Pericardium fibroblast (primary cell): Measurements from ENCODE around the gene PSMC6. TPM values are rescaled to one million over a fixed set of nuclear protein-coding genes. Genes with fewer than 3 reads are reported as not detected.

Experiments used
- total RNA-seq: library from RNA; depleted of rRNA; stranded (reverse); fragments of >200 nt; gene quantifications from 2 replicates; pipeline ENCODE4 v1.2.3, GENCODE V29; 2015

Gene PSMC6
- total RNA-seq = 39.2 and 40.8 TPM in 2 replicates

DNA sequence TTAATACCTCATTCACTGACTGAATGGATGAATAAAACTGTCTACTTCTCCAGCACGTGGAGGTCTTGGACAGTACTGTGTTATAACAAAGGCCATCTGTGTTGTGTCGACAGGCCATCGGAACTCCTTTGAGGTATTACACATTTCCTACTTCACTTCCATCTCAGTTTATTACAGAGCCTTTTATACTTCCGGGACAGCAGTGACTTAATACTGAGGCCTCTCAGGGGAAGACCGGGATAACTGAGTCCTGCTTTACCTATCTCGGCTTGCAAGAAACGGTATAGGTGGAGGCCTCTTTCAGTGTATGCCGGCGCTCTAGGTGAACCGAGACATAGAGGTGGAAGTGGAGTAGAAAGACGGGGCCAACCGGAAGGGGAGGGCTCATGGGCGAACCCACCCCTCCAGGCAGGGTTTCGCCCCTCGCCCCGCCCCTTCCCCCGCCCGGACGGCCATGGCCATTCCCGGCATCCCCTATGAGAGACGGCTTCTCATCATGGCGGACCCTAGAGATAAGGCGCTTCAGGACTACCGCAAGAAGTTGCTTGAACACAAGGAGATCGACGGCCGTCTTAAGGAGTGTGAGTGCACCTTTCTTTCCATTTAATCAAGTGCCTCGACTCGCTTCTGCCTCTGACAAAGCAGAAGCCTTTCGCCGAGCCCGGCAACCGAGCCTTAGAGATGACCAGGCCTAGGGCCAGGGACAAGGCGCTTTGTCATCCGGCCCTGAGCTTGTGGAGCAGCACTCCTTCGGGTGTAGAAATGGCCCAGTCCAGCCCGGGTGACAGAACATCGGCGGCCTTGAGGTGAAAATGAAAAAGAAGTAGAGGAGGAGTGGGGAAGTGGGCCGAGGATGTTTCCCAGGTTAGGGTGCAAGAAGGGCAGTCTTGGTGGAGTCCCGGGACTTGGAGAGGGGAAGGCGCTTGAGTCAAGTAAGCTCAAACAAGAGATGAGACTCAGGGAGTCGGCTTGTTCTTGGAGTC lies at the start of gene PSMC6:
Gene PSMC6, plus strand, starts transcription at position 477 of the 983 bp plus-strand sequence. Its CDS starts 20 bp downstream, at position 497.

DNA sequence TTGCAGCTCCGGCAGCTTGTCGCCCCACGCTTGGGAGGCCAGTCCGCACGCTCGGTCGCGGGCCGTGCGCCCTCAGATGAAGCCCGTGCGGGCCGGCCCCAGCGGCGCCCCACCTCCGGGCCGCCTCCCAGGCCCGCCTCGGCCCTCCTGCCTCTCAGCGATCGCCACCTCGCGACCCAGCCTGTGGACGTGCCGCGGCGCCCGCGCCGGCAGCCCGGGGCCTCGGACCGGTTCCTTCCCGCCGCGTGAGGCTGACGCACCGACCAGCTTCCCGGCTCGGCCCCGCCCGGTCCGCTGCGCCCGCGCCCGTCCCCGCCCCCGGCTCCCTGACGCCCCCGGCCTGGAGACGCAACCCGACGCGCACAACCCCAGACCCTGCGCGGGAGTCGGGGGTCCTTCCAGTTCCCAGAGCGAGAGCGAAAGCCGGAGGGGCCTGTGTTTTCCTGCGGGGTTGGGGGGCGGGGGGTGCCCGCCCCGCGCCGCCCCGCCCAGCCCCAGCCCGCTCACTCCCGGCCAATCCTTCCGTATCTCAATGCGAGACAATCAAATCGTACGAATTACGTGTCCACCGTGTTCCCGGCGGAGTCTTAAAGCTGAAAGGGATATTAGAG lies 11.4 kb upstream of the PSMC6 start, which contains the start of gene ERO1A:
Gene ERO1A, minus strand, starts transcription at position 78 of the 611 bp plus-strand sequence. Its CDS starts 77 bp downstream, at position 1.

DNA sequence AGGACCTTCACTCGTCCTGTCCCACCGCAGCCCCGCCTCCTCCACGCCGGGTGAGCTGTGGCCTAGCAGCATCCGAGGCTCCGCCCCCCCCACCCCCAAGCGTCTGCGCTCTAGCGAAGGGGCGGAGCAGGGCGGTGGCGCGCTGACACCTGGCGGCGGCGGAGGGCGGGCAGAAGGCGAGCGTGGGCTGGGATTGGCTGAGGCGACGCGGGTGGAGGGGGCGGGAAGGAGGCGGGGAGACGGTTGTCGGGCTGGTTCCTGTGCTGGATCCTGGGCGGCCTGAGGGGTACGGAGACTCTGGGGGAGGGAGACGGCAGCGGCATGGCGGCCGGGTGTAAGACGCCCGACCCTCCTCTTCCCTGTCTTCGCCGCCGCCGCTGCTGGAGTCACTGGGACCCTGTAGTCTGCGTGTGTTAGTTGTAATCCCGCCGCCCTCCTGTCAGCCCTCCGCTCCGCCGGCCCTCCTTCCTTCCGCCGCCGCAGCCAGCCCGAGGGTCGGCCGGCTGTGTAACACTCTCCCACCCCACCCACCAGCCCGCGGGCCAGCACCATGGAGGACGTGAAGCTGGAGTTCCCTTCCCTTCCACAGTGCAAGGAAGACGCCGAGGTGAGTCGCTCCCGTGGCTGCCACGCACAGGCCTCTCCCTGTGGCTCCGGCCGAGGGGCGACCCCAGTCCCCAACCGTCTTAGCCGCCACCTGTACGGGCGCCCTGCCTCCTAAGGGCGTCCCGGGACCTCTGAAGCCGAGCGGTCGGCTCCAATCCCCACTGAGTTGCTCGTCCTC lies 23.1 kb downstream of the PSMC6 start, which contains the start of gene STYX:
Gene STYX, plus strand, starts transcription at position 242 of the 784 bp plus-strand sequence. Its CDS starts 309 bp downstream, at position 551.

Other genes with a start within 250 kb of the PSMC6 start
- 5.1 and 8.9 TPM in 2 replicates for gene TXNDC16, start 154.7 kb upstream of the PSMC6 start, total RNA-seq
- gene GPR137C, start 154.4 kb upstream of the PSMC6 start, total RNA-seq = 0.17 and 0.58 TPM in 2 replicates
- 50.3 and 51.7 TPM in 2 replicates for gene ERO1A, start 11.6 kb upstream of the PSMC6 start, total RNA-seq
- gene STYX, start 23.0 kb downstream of the PSMC6 start, total RNA-seq = 11.4 and 14.4 TPM in 2 replicates
- gene GNPNAT1, start 84.4 kb downstream of the PSMC6 start, total RNA-seq = 19.3 and 21.8 TPM in 2 replicates
- gene FERMT2, start 243.8 kb downstream of the PSMC6 start, total RNA-seq = 138 and 201 TPM in 2 replicates